Sigmoid colon (tissue), 7 donors: ENCODE data around the gene ZNF253. TPM values are rescaled to one million over a fixed set of nuclear protein-coding genes. Genes with fewer than 3 reads are reported as not detected.
"Not testable (repeated sequence)": the region's sequence is repeated elsewhere in the genome, so short reads cannot be mapped to it uniquely, and the experiment has no call there.

Experiments
- DNase-seq: peaks from one replicate; pipeline ENCODE4 v3.0.0-alpha.2; 2019
- H3K27ac ChIP-seq, 4 donors: fragments of 200-600 bp; sonication (generic); one replicate each; pipeline ENCODE4 v1.5.1; 2016 to 2019; ENCODE audit warnings: mild to moderate bottlenecking in 1 of 4
- H3K27me3 ChIP-seq, 3 donors: fragments of 200-600 bp; sonication (generic); one replicate each; pipeline ENCODE4 v1.5.1; 2019; ENCODE audit warnings: mild to moderate bottlenecking in 1 of 3
- H3K36me3 ChIP-seq, 4 donors: fragments of 200-600 bp; sonication (generic); one replicate each; pipeline ENCODE4 v1.5.1; 2016 to 2019
- H3K4me1 ChIP-seq, 4 donors: fragments of 200-600 bp; sonication (generic); one replicate each; pipeline ENCODE4 v1.5.1; 2017 to 2019
- H3K4me3 ChIP-seq, 4 donors: fragments of 200-600 bp; sonication (generic); one replicate each; pipeline ENCODE4 v1.5.1; 2017 to 2019; ENCODE audit warnings: mild to moderate bottlenecking in 2 of 4, moderate library complexity in 1 of 4
- H3K9me3 ChIP-seq, 4 donors: fragments of 200-600 bp in 3 of 4; sonication (generic) in 3 of 4; one replicate each; pipeline versions ENCODE4 v1.5.1 to v1.6.1; 2013 to 2019
- CTCF ChIP-seq, 4 experiments: fragments of 450-650 bp in 3 of 4; fragments of 200-600 bp in 1 of 4; IDR thresholded peaks; one replicate each; pipeline ENCODE4 v1.5.1; 2016 to 2019; ENCODE audit warnings: antibody characterized with exemption in 4 of 4, mild to moderate bottlenecking in 3 of 4, moderate library complexity in 2 of 4
- EP300 ChIP-seq, 4 donors: sonication (generic); formaldehyde crosslinking; IDR thresholded peaks; one replicate each; pipeline ENCODE4 v1.6.1; 2017; ENCODE audit warnings: antibody characterized with exemption in 4 of 4
- POLR2A ChIP-seq, 2 donors: fragments of 450-650 bp; IDR thresholded peaks; one replicate each; pipeline ENCODE4 v1.6.1; 2016; ENCODE audit warnings: antibody characterized with exemption in 2 of 2, mild to moderate bottlenecking in 2 of 2, moderate library complexity in 2 of 2
- POLR2AphosphoS5 ChIP-seq, 4 donors: sonication (generic); formaldehyde crosslinking; IDR thresholded peaks; one replicate each; pipeline ENCODE4 v1.6.1; 2017; ENCODE audit warnings: antibody characterized with exemption in 4 of 4
- WGBS, 2 donors: extraction: QIAGEN DNeasy Blood & Tissue Kit; methylation state at CpG; one replicate each; pipeline ENCODE4 v1.1.7; 2013; 5-methylcytosine and 5-hydroxymethylcytosine counted together
- intact Hi-C: fragments of 100-400 bp; cut with DNase I; formaldehyde crosslinking; loops from one replicate; pipeline ENCODE4 v1.15.1; 2023
- polyA plus RNA-seq, 3 donors: library from polyadenylated mRNA; stranded (reverse); fragments of 200-250 nt; gene quantifications; one replicate each; pipeline ENCODE4 v1.2.3, GENCODE V29; 2013
- total RNA-seq, 4 donors: library from RNA; depleted of rRNA; stranded (reverse); fragments of >200 nt; gene quantifications; one replicate each; pipeline ENCODE4 v1.1.0, GENCODE V29; 2016
- donor health status: healthy with polysubstance abuse.
- donor health status: Bipolar disorder and iron deficiency.
- donor health status: healthy.

Gene ZNF253
- total and polyA plus RNA-seq, 7 donors: 2.4 to 11.6 (median 5.5) TPM

DNA sequence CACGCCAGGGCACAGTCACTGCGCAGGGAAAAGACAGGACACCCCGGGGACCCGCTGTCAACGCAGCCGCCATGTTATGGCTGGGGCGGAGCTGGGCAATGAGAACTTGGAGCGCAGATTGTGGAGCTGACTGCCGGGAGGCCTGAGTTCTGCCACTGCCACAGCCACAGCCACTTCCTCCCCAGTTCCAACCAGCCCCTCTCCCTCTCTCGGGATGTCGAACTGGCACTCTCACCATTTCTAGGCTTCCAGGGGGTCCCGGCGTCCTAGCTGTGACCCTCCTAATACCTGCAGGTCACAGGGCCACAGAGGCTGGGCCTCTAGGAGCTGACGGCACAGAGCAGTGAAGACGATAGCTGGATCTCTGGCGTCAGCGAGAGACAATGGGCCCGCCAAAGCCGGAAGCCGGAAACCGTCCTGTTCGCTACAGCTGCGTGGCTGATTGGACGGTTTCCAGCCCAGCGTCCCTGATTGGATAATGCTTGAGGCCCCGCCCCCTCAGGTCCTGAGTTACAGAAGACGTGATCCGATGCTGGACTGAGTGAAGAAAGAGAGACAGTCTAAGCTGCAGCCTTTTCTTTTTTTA lies 44.2 kb upstream of the ZNF253 start, which contains the start of gene ZNF506:
TSS of gene ZNF506 (minus strand) at position 385 of the 586 bp plus-strand sequence. CDS start at position 238, 147 bp downstream.
- H3K27me3 ChIP-seq: no peaks in the 10 kb centered on the region
- intact Hi-C loops: loop anchor here (1.0 to 10.0 kb wide), 5 partner anchors 44 to 154 kb away; partner anchors contain the start of genes ZNF101, ZNF14, ZNF253 and ZNF93
- H3K4me1 ChIP-seq: peaks cover 0 to 30% (median 12%) of the 10 kb centered on the region in 4 donors
- H3K36me3 ChIP-seq: peaks cover 0 to 7% (median 0%) of the 10 kb centered on the region in 4 donors
- peak within 1 kb of the TSS; percentile 54 to 79 (median 76) for H3K4me3 ChIP-seq
- peak within 1 kb of the TSS; percentile 90 to 97 (median 92) for H3K27ac ChIP-seq
- peaks cover 0 to 14% (median 0%) of the 10 kb centered on the region in 4 donors for H3K9me3 ChIP-seq
- peak; percentile 100 for DNase-seq
- TF ChIP-seq POLR2AphosphoS5 (IDR thresholded peaks at IDR 0.05) (peak; percentile 90 to 98 (median 96)), POLR2A (IDR thresholded peaks at IDR 0.05) (peak; percentile 89), EP300 (IDR thresholded peaks at IDR 0.05) (no peak)
- 0% methylated on average over 28 of the region's 28 CpGs for WGBS, 2 donors

DNA sequence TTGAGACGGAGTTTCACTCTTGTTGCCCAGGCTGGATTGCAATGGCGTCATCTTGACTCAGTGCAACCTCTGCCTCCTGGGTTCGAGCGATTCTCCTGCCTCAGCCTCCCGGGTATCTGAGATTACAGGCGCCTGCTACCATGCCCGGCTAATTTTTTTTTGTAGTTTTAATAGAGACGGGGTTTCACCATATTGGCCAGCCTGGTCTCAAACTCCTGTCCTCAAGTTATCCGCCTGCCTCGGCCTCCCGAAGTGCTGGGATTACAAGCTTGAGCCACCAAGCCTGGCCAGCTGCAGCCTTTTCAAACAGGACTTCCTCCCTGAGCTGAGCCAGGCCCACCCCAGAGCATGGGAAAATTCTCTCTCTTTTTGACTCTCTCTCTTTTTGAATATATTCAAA lies 43.7 kb upstream of the ZNF253 start:
- Histone ChIP-seq H3K4me3 (peak overlapping the region; percentile 54 to 79 (median 76)), H3K4me1 (peaks cover 0 to 30% (median 12%) of the 10 kb centered on the region in 4 donors), H3K27ac (peak overlapping the region; percentile 90 to 97 (median 92)), H3K9me3 (peaks cover 0 to 14% (median 0%) of the 10 kb centered on the region in 4 donors)
- intact Hi-C loops: loop anchor here (1.0 to 10.0 kb wide), 5 partner anchors 43 to 155 kb away; partner anchors contain the start of genes ZNF101, ZNF14, ZNF253 and ZNF93
- H3K27me3 ChIP-seq, H3K36me3 ChIP-seq: not testable (repeated sequence)
- peak; percentile 70 for DNase-seq
- 4 to 8% methylated on average over 11 of the region's 11 CpGs for WGBS, 2 donors

DNA sequence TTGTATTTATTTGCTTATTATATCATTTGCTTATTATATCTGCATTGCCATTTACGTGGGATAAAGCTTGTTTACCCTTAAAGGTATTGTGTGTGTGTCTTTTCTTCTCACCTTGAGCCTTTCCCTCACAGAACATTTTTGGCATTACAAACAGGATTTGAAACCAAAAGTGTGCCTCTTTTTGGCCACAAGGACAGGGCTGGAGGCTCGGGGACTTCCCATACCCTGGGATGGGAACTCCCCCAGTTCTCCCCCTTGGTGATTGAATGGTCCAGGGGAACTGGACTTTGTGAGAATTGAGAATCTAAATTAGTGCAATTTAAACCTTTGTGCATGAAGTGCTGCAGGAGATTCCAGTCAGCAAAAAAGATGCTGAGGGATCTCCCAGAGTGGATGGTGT lies 41.8 kb upstream of the ZNF253 start:
- Histone ChIP-seq H3K36me3 (no peaks in the 10 kb centered on the region), H3K4me3 (no peak overlapping the region), H3K27me3 (no peaks in the 10 kb centered on the region), H3K9me3 (peaks cover 0 to 14% (median 0%) of the 10 kb centered on the region in 4 donors), H3K27ac (no peak overlapping the region), H3K4me1 (peaks cover 0 to 24% (median 10%) of the 10 kb centered on the region in 4 donors)
- WGBS, 2 donors: 76 to 79% methylated on average over 2 of the region's 2 CpGs
- intact Hi-C loops: loop anchor here (5.0 to 10.0 kb wide), 3 partner anchors 81 to 157 kb away; partner anchors contain the start of genes ZNF101, ZNF14 and ZNF93
- DNase-seq: no peak
- TF ChIP-seq CTCF (IDR thresholded peaks at IDR 0.05) (no peak), POLR2A (IDR thresholded peaks at IDR 0.05) (no peak), EP300 (IDR thresholded peaks at IDR 0.05) (no peak), POLR2AphosphoS5 (IDR thresholded peaks at IDR 0.05) (no peak)

GRCh38 chr19:19826875-19827274 lies 38.8 kb upstream of the ZNF253 start:
- no peaks in the 10 kb centered on the region for H3K27me3 ChIP-seq
- no peak overlapping the region for H3K27ac ChIP-seq
- no peak for DNase-seq
- WGBS, 2 donors: 94% methylated on average over 11 of the region's 11 CpGs
- peaks cover 0 to 5% (median 2%) of the 10 kb centered on the region in 4 donors for H3K4me1 ChIP-seq
- no peak for TF ChIP-seq CTCF (IDR thresholded peaks at IDR 0.05)
- TF ChIP-seq POLR2AphosphoS5 (IDR thresholded peaks at IDR 0.05): no peak
- no peak for TF ChIP-seq POLR2A (IDR thresholded peaks at IDR 0.05)
- TF ChIP-seq EP300 (IDR thresholded peaks at IDR 0.05): no peak
- H3K4me3 ChIP-seq: no peak overlapping the region
- intact Hi-C loops: loop anchor here (10.0 kb wide), 1 partner anchor 78 kb away; the partner anchor contains the start of gene ZNF93
- H3K9me3 ChIP-seq: peaks cover 0 to 14% (median 6%) of the 10 kb centered on the region in 4 donors
- no peaks in the 10 kb centered on the region for H3K36me3 ChIP-seq

DNA sequence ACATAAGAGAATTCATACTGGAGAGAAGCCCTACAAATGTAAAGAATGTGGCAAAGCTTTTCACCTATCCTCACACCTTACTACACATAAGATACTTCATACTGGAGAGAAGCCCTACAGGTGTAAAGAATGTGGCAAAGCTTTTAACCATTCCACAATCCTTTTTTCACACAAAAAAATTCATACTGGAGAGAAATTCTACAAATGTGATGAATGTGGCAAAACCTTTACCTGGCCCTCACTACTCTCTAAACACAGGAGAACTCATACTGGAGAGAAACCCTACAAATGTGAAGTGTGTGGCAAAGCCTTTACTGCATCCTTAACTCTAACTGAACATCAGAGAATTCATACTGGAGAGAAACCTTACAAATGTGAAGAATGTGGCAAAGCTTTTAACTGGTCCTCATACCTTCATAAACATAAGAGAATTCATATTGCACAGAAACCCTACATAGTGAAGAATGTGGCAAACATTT lies 30.1 kb upstream of the ZNF253 start:
- no peaks in the 10 kb centered on the region for H3K27me3 ChIP-seq
- H3K4me3 ChIP-seq: no peak overlapping the region
- intact Hi-C loops: no loop called here
- no peaks in the 10 kb centered on the region for H3K36me3 ChIP-seq
- H3K9me3 ChIP-seq: peaks cover 13 to 46% (median 39%) of the 10 kb centered on the region in 4 donors
- no peak for DNase-seq
- H3K4me1 ChIP-seq: no peaks in the 10 kb centered on the region
- TF ChIP-seq POLR2A (IDR thresholded peaks at IDR 0.05): no peak
- no peak for TF ChIP-seq CTCF (IDR thresholded peaks at IDR 0.05)
- no peak for TF ChIP-seq EP300 (IDR thresholded peaks at IDR 0.05)
- no peak for TF ChIP-seq POLR2AphosphoS5 (IDR thresholded peaks at IDR 0.05)
- no peak overlapping the region for H3K27ac ChIP-seq
